HepG2 (cell line): ENCODE data around the gene LOXL4. TPM values are rescaled to one million over a fixed set of nuclear protein-coding genes. Genes with fewer than 3 reads are reported as not detected.
A peak's percentile ranks its signal among the peaks of the same experiment; 100 is the strongest.

Experiments
- ADNP ChIP-seq: sonication (generic); formaldehyde crosslinking; IDR thresholded peaks from 2 replicates; pipeline ENCODE4 v1.4.0; 2020; ENCODE audit warnings: missing genetic modification reagents
- ATRX ChIP-seq: sonication (generic); formaldehyde crosslinking; IDR thresholded peaks from 2 replicates; pipeline ENCODE4 v1.4.0; 2020; ENCODE audit warnings: missing genetic modification reagents, borderline replicate concordance
- BRD4 ChIP-seq: sonication (generic); formaldehyde crosslinking; IDR thresholded peaks from 2 replicates; pipeline ENCODE4 v1.4.0; 2020; ENCODE audit warnings: missing genetic modification reagents
- NR2F1 ChIP-seq, 2 experiments: fragments of 450-650 bp in 1 of 2; formaldehyde crosslinking in 1 of 2; IDR thresholded peaks; 2 replicates each; pipeline versions ENCODE4 v1.5.0 to v1.6.1; 2016 to 2020; ENCODE audit warnings: mild to moderate bottlenecking in 1 of 2, missing compliant biosample characterization in 1 of 2, missing genetic modification reagents in 1 of 2, moderate library complexity in 1 of 2
- TCF7L2 ChIP-seq: IDR thresholded peaks from 2 replicates; pipeline ENCODE4 v1.6.1; 2011; ENCODE audit warnings: mild to moderate bottlenecking, low read depth, low read length, moderate library complexity
- TGIF2 ChIP-seq: IDR thresholded peaks from 2 replicates; pipeline ENCODE4 v1.6.1; 2016; ENCODE audit warnings: control low read depth, missing compliant biosample characterization
- ZFAT ChIP-seq: sonication (generic); formaldehyde crosslinking; conservative IDR thresholded peaks from 2 replicates; pipeline ENCODE4 v1.8.1; 2023; ENCODE audit warnings: missing genetic modification reagents, inconsistent platforms
- ZNF543 ChIP-seq: sonication (generic); formaldehyde crosslinking; IDR thresholded peaks from 2 replicates; pipeline ENCODE4 v1.4.0; 2020; ENCODE audit warnings: mild to moderate bottlenecking, missing genetic modification reagents
- polyA plus RNA-seq, 8 experiments: library from polyadenylated mRNA; depleted of rRNA in 3 of 8; stranded (reverse) in 7 of 8; unstranded in 1 of 8; fragments of >200 nt; fragmentation: Illumina TruSeq in 4 of 8; extraction: Trizol in 4 of 8; gene quantifications; 2 replicates each; pipeline versions ENCODE4 v1.2.1 to v1.2.3, GENCODE V29; 2011 to 2016; ENCODE audit warnings: low read depth in 4 of 8, missing spikeins in 1 of 8, mixed read lengths in 1 of 8; ENCODE audit not compliant: insufficient read depth in 1 of 8
- total RNA-seq, 5 experiments: library from RNA; depleted of rRNA; stranded (reverse); fragments of >200 nt; fragmentation: Illumina TruSeq; extraction: Trizol; gene quantifications; 2 replicates each; pipeline ENCODE4 v1.2.3, GENCODE V29; 2016; ENCODE audit warnings: low read depth in 1 of 5
- TF ChIP-seq, protein P1 (sequence below): sonication (generic); formaldehyde crosslinking; IDR thresholded peaks from 2 replicates; pipeline ENCODE4 v1.5.1; 2020; ENCODE audit warnings: missing genetic modification reagents, mild to moderate bottlenecking, borderline replicate concordance
- TF ChIP-seq, protein P2 (sequence below): sonication (generic); formaldehyde crosslinking; IDR thresholded peaks from 2 replicates; pipeline ENCODE4 v1.8.1; 2023; ENCODE audit warnings: mild to moderate bottlenecking, missing genetic modification reagents
- TF ChIP-seq, protein P3 (sequence below): sonication (generic); formaldehyde crosslinking; IDR thresholded peaks from 2 replicates; pipeline ENCODE4 v1.4.0; 2020; ENCODE audit warnings: mild to moderate bottlenecking, missing genetic modification reagents
- TF ChIP-seq, protein P4 (sequence below): sonication (generic); formaldehyde crosslinking; IDR thresholded peaks from 2 replicates; pipeline ENCODE4 v1.5.1; 2020; ENCODE audit warnings: mild to moderate bottlenecking, missing genetic modification reagents, moderate library complexity
- TF ChIP-seq, protein P5 (sequence below): conservative IDR thresholded peaks from 2 replicates; pipeline ENCODE4 v1.6.1; 2018; ENCODE audit warnings: missing genetic modification reagents
- TF ChIP-seq, protein P6 (sequence below): sonication (generic); formaldehyde crosslinking; IDR thresholded peaks from 2 replicates; pipeline ENCODE4 v1.4.0; 2020; ENCODE audit warnings: missing genetic modification reagents

The LOXL4 gene
- total and polyA plus RNA-seq, 2 of the 13 experiments (the other 11 are each of a cell fraction or from before 2014, with no cell fraction given), result 8.8 to 21.1 TPM

DNA sequence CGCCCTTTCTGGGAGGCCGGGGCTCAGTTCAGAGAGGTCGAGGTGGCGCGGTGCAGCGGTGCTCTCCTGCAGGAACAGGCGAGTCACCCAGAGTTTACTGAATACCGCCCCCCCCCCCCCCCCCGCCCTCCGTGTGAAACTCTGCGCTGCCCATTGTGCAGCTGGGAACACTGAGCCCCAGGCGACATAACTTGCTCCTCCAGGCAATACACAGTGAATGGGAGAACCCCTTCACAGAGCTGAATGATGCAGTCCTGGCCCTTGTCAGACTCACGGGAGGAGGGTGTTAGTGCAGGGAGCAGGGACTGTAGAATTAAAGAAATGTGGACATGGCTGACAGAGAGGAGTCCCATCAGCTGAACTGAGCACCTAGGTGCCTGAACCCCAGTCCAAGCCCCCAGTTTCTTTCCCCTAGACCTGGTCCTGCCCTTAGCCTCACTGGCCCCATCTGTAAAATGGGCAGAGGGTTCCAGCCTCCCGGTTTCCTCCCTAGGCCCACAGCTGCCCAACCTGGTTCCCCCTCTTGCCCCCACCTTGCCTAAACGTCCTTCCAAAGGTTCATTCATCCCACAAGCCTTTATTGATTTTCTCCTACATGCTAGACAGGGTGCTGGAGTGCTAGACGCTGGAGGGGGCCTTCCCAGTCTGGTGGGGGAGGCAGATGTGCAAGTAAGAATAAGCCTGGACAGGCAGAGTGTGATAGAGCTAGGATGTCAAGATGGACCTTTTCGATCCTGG, 869 bp upstream of the LOXL4 start (continued):
- TF ChIP-seq, protein P1, sequence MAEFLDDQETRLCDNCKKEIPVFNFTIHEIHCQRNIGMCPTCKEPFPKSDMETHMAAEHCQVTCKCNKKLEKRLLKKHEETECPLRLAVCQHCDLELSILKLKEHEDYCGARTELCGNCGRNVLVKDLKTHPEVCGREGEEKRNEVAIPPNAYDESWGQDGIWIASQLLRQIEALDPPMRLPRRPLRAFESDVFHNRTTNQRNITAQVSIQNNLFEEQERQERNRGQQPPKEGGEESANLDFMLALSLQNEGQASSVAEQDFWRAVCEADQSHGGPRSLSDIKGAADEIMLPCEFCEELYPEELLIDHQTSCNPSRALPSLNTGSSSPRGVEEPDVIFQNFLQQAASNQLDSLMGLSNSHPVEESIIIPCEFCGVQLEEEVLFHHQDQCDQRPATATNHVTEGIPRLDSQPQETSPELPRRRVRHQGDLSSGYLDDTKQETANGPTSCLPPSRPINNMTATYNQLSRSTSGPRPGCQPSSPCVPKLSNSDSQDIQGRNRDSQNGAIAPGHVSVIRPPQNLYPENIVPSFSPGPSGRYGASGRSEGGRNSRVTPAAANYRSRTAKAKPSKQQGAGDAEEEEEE (CRISPR knock-in tag), result no peak
- TF ChIP-seq TGIF2 (CRISPR knock-in tag) (peak; percentile 17; the same call in 1 of the 2 replicates), ATRX (CRISPR knock-in tag) (no peak), BRD4 (CRISPR knock-in tag) (no peak), ZNF543 (no peak), NR2F1 (CRISPR knock-in tag; IDR thresholded peaks at IDR 0.05) (no peak), TCF7L2 (no peak), ZFAT (CRISPR knock-in tag) (no peak), ADNP (CRISPR knock-in tag) (peak; percentile 82)
- TF ChIP-seq, protein P2, sequence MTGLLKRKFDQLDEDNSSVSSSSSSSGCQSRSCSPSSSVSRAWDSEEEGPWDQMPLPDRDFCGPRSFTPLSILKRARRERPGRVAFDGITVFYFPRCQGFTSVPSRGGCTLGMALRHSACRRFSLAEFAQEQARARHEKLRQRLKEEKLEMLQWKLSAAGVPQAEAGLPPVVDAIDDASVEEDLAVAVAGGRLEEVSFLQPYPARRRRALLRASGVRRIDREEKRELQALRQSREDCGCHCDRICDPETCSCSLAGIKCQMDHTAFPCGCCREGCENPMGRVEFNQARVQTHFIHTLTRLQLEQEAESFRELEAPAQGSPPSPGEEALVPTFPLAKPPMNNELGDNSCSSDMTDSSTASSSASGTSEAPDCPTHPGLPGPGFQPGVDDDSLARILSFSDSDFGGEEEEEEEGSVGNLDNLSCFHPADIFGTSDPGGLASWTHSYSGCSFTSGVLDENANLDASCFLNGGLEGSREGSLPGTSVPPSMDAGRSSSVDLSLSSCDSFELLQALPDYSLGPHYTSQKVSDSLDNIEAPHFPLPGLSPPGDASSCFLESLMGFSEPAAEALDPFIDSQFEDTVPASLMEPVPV (CRISPR knock-in tag), result no peak
- TF ChIP-seq, protein P3, sequence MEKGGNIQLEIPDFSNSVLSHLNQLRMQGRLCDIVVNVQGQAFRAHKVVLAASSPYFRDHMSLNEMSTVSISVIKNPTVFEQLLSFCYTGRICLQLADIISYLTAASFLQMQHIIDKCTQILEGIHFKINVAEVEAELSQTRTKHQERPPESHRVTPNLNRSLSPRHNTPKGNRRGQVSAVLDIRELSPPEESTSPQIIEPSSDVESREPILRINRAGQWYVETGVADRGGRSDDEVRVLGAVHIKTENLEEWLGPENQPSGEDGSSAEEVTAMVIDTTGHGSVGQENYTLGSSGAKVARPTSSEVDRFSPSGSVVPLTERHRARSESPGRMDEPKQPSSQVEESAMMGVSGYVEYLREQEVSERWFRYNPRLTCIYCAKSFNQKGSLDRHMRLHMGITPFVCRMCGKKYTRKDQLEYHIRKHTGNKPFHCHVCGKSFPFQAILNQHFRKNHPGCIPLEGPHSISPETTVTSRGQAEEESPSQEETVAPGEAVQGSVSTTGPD (CRISPR knock-in tag), result no peak
- TF ChIP-seq, protein P4, sequence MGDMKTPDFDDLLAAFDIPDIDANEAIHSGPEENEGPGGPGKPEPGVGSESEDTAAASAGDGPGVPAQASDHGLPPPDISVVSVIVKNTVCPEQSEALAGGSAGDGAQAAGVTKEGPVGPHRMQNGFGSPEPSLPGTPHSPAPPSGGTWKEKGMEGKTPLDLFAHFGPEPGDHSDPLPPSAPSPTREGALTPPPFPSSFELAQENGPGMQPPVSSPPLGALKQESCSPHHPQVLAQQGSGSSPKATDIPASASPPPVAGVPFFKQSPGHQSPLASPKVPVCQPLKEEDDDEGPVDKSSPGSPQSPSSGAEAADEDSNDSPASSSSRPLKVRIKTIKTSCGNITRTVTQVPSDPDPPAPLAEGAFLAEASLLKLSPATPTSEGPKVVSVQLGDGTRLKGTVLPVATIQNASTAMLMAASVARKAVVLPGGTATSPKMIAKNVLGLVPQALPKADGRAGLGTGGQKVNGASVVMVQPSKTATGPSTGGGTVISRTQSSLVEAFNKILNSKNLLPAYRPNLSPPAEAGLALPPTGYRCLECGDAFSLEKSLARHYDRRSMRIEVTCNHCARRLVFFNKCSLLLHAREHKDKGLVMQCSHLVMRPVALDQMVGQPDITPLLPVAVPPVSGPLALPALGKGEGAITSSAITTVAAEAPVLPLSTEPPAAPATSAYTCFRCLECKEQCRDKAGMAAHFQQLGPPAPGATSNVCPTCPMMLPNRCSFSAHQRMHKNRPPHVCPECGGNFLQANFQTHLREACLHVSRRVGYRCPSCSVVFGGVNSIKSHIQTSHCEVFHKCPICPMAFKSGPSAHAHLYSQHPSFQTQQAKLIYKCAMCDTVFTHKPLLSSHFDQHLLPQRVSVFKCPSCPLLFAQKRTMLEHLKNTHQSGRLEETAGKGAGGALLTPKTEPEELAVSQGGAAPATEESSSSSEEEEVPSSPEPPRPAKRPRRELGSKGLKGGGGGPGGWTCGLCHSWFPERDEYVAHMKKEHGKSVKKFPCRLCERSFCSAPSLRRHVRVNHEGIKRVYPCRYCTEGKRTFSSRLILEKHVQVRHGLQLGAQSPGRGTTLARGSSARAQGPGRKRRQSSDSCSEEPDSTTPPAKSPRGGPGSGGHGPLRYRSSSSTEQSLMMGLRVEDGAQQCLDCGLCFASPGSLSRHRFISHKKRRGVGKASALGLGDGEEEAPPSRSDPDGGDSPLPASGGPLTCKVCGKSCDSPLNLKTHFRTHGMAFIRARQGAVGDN (CRISPR knock-in tag), result no peak; the same call in 1 of the 2 replicates
- TF ChIP-seq, protein P5, sequence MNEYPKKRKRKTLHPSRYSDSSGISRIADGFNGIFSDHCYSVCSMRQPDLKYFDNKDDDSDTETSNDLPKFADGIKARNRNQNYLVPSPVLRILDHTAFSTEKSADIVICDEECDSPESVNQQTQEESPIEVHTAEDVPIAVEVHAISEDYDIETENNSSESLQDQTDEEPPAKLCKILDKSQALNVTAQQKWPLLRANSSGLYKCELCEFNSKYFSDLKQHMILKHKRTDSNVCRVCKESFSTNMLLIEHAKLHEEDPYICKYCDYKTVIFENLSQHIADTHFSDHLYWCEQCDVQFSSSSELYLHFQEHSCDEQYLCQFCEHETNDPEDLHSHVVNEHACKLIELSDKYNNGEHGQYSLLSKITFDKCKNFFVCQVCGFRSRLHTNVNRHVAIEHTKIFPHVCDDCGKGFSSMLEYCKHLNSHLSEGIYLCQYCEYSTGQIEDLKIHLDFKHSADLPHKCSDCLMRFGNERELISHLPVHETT (CRISPR knock-in tag), result no peak
- TF ChIP-seq, protein P6, sequence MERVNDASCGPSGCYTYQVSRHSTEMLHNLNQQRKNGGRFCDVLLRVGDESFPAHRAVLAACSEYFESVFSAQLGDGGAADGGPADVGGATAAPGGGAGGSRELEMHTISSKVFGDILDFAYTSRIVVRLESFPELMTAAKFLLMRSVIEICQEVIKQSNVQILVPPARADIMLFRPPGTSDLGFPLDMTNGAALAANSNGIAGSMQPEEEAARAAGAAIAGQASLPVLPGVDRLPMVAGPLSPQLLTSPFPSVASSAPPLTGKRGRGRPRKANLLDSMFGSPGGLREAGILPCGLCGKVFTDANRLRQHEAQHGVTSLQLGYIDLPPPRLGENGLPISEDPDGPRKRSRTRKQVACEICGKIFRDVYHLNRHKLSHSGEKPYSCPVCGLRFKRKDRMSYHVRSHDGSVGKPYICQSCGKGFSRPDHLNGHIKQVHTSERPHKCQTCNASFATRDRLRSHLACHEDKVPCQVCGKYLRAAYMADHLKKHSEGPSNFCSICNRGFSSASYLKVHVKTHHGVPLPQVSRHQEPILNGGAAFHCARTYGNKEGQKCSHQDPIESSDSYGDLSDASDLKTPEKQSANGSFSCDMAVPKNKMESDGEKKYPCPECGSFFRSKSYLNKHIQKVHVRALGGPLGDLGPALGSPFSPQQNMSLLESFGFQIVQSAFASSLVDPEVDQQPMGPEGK (CRISPR knock-in tag), result peak; percentile 92
